Measurements from ENCODE around the gene THEMIS. TPM values are rescaled to one million over a fixed set of nuclear protein-coding genes. Genes with fewer than 3 reads are reported as not detected.
"Not testable (repeated sequence)": the region's sequence is repeated elsewhere in the genome, so short reads cannot be mapped to it uniquely, and the experiment has no call there.

THEMIS gene
- total and polyA plus RNA-seq, 10 of the 15 experiments (the other 5 are each of a cell fraction or from before 2014, with no cell fraction given): 0.06 to 1.5 (median 0.08) TPM; not detected in 6

GRCh38 chr6:127781636-127782272 lies 119.1 kb downstream of the THEMIS start:
- WGBS (ENCODE audit: insufficient coverage, insufficient replicate concordance, low lambda C conversion rate, missing lambda C conversion rate): 0% methylated on average over 4 of the region's 4 CpGs
- BruUV-seq (replicated peaks); in situ Hi-C loops (cut with MboI); FAIRE-seq; POLR2A ChIA-PET; CTCF ChIA-PET; H3K36me3 ChIP-seq (ENCODE audit: control insufficient read depth in 2 of 2, insufficient read depth in 2 of 2, low read length in 1 of 2); H3K27me3 ChIP-seq (replicated peaks in 1 of 2; ENCODE audit: control insufficient read depth in 2 of 2, insufficient read depth in 2 of 2, low read length in 1 of 2); H4K20me1 ChIP-seq (ENCODE audit: control insufficient read depth, insufficient read depth); H3K79me2 ChIP-seq (ENCODE audit: control insufficient read depth, insufficient read depth, low read length); RAD21 ChIA-PET (ENCODE audit: unreplicated experiment); H3K27ac ChIP-seq (ENCODE audit: control insufficient read depth, insufficient read depth); SMC1A ChIA-PET (ENCODE audit: uncharacterized antibody, unreplicated experiment); DNase-seq (ENCODE audit: low read depth, low spot score); H3K9me3 ChIP-seq (replicated peaks; ENCODE audit: control insufficient read depth, insufficient read depth, low read length); H3K4me3 ChIP-seq; intact Hi-C loops (cut with micrococcal nuclease; ENCODE audit: unreplicated experiment); H3K4me1 ChIP-seq (ENCODE audit: control insufficient read depth, insufficient read depth, low read length); ATAC-seq; H3K4me2 ChIP-seq (ENCODE audit: control insufficient read depth, insufficient read depth); H3K9ac ChIP-seq (ENCODE audit: control insufficient read depth, insufficient read depth, low read length); H2AFZ ChIP-seq (ENCODE audit: control insufficient read depth, low read depth, low read length): not testable (repeated sequence)

GRCh38 chr6:127776320-127776719 lies 124.5 kb downstream of the THEMIS start:
- DNase-seq (ENCODE audit: low read depth, low spot score) (no peak), FAIRE-seq (no peak), ATAC-seq (no peak)
- WGBS (ENCODE audit: insufficient coverage, insufficient replicate concordance, low lambda C conversion rate, missing lambda C conversion rate): 0% methylated on average over 2 of the region's 2 CpGs
- no peaks in the 10 kb centered on the region for H3K79me2 ChIP-seq (ENCODE audit: control insufficient read depth, insufficient read depth, low read length)
- POLR2A ChIA-PET: no interaction called here
- no peak overlapping the region for H3K27ac ChIP-seq (ENCODE audit: control insufficient read depth, insufficient read depth)
- in situ Hi-C loops (cut with MboI): no loop called here
- RAD21 ChIA-PET (ENCODE audit: unreplicated experiment): no interaction called here
- no TSS peak for BruUV-seq (replicated peaks)
- intact Hi-C loops (cut with micrococcal nuclease; ENCODE audit: unreplicated experiment): no loop called here
- no peak overlapping the region for H3K4me2 ChIP-seq (ENCODE audit: control insufficient read depth, insufficient read depth)
- H3K36me3 ChIP-seq (ENCODE audit: control insufficient read depth in 2 of 2, insufficient read depth in 2 of 2, low read length in 1 of 2): no peaks in the 10 kb centered on the region
- CTCF ChIA-PET: no interaction called here
- no peaks in the 10 kb centered on the region for H3K9me3 ChIP-seq (replicated peaks; ENCODE audit: control insufficient read depth, insufficient read depth, low read length)
- H3K4me3 ChIP-seq: no peak overlapping the region
- H3K27me3 ChIP-seq (replicated peaks in 1 of 2; ENCODE audit: control insufficient read depth in 2 of 2, insufficient read depth in 2 of 2, low read length in 1 of 2): no peaks in the 10 kb centered on the region
- H4K20me1 ChIP-seq (ENCODE audit: control insufficient read depth, insufficient read depth): no peaks in the 10 kb centered on the region
- H2AFZ ChIP-seq (ENCODE audit: control insufficient read depth, low read depth, low read length): no peak overlapping the region
- H3K9ac ChIP-seq (ENCODE audit: control insufficient read depth, insufficient read depth, low read length): no peak overlapping the region
- SMC1A ChIA-PET (ENCODE audit: uncharacterized antibody, unreplicated experiment): no interaction called here
- H3K4me1 ChIP-seq (ENCODE audit: control insufficient read depth, insufficient read depth, low read length): no peaks in the 10 kb centered on the region
- no peak for TF ChIP-seq RAD21 (IDR thresholded peaks at IDR 0.05; ENCODE audit: insufficient read depth, low read depth, low read length)
- no peak for TF ChIP-seq USF1 (IDR thresholded peaks at IDR 0.05; ENCODE audit: borderline replicate concordance, extremely low read length, insufficient read depth, low read depth, low read length)
- TF ChIP-seq ETV6 (conservative IDR thresholded peaks at IDR 0.05 in 1 of 2, IDR thresholded peaks at IDR 0.05 in 1 of 2; ENCODE audit: borderline replicate concordance in 1 of 2, low read depth in 1 of 2): no peak
- TF ChIP-seq MTA2 (IDR thresholded peaks at IDR 0.05; ENCODE audit: low read depth): no peak
- TF ChIP-seq JUNB (IDR thresholded peaks at IDR 0.05): no peak
- no peak for TF ChIP-seq NFIC (IDR thresholded peaks at IDR 0.05; ENCODE audit: low read depth, low read length)
- no peak for TF ChIP-seq EP300 (IDR thresholded peaks at IDR 0.05; ENCODE audit: borderline replicate concordance in 1 of 2, control insufficient read depth in 1 of 2, low read depth in 2 of 2, low read length in 2 of 2)
- TF ChIP-seq RFX5 (IDR thresholded peaks at IDR 0.05; ENCODE audit: low read depth, low read length): no peak
- TF ChIP-seq PML (IDR thresholded peaks at IDR 0.05; ENCODE audit: low read length): no peak
- no peak for TF ChIP-seq E4F1 (IDR thresholded peaks at IDR 0.05; ENCODE audit: borderline replicate concordance, partially characterized antibody)
- TF ChIP-seq ESRRA (IDR thresholded peaks at IDR 0.05; ENCODE audit: low read length): no peak
- TF ChIP-seq ZBTB33 (IDR thresholded peaks at IDR 0.05): no peak

Data from GM12878 (cell line).